Measurements from ENCODE around the gene TRAPPC11.
A peak's percentile ranks its signal among the peaks of the same experiment; 100 is the strongest.
"Not testable (repeated sequence)": the region's sequence is repeated elsewhere in the genome, so short reads cannot be mapped to it uniquely, and the experiment has no call there.

Gene TRAPPC11

DNA sequence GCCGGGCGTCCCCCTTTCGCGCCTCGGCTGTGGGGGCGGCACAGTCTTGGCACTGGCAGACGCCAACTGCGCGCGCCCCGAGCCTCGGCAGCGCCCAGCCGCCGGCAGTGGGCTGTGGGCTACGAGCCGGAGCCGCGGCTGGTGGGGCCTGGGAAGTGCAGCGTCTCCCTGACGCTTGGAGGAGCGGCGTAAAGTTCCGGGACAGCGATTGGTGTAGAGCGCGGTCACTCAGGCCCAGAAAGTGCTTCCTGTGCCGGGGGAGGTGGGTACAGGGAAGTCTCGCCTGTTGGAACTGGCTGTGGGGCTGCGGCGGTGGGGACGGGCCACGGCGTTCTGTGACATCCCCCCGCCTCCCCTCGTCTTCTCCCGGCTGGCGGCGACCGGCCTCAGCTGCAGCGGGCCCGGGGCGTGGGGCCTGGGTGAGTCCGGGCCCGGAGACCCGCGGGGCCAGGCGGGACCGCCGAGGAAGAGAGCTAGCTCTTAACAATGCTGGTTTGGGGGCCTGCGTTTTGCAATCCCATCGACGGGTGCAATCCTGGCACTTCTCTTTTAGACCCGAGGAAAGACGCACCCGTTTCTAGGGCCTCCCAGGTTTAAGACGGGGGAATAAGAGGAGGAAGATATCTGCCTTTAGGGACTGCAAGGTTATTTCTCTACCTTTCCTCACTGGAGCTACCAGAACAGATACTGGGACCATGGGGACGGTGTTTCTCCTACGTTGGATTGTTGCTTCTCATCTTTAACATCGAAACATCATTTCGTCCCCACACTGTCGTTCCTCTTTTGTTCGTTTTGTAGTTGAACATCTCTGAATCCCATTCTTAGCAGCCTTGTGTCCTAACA lies at the start of gene TRAPPC11, which contains the start of gene RWDD4:
TRAPPC11 (plus strand) TSS at position 265 of the 843 bp plus-strand sequence. CDS start 4,575 bp downstream, outside the sequence.
RWDD4 (minus strand) TSS at position 157 of the 843 bp plus-strand sequence. CDS start 233 bp downstream, outside the sequence.
- DNase-seq (ENCODE audit: low spot score) = peak; percentile 98

- no peak for DNase-seq (ENCODE audit: low spot score)
These were observed 49.1 kb upstream of the TRAPPC11 start for GRCh38 chr4:183610033-183610432.

- no peak for DNase-seq (ENCODE audit: low spot score)
These were observed 48.5 kb upstream of the TRAPPC11 start for GRCh38 chr4:183610613-183611012.

- no peak for DNase-seq (ENCODE audit: low spot score)
These were observed 47.8 kb upstream of the TRAPPC11 start for GRCh38 chr4:183611210-183611830.

GRCh38 chr4:183612329-183613250 lies 46.5 kb upstream of the TRAPPC11 start:
- no peak for DNase-seq (ENCODE audit: low spot score)

DNA sequence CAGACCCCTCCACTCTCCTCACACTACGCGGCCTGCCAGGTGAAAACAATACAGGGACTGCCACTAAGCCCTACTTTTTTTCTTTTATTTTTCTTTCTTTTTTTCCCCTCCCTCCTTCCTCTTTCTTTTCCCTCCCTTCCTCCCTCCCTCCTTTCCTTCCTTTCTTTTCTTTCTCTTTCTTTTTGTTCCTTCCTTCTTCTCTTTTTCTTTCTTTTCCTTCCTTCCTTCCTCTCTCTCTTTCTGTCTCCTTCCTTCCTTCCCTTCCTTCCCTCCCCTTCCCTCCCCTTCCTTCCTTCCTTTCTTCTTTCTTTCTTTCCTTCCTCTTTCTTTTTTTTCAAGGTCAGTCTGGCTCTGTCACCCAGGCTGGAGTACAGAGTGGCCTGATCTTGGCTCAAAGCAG lies 42.0 kb upstream of the TRAPPC11 start:
- no peak for DNase-seq (ENCODE audit: low spot score)

DNA sequence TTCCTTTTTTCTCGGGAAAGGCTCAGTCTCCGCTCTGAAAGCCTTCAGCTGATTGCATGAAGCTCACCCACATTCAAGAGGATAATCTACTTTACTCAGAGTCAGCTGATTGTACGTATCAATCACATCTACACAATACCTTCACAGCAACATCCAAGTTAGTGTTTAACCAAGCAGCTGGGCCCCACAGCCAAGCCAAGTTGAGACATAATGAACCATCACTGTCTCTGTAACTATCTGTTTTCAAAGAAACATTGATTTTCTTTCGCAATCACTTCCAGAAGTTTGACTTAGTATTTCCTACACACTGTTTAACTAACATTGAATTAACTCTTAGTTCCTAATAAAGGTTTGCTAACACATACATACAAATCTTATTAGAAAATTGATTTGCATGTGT lies 40.4 kb upstream of the TRAPPC11 start:
- DNase-seq (ENCODE audit: low spot score) = no peak

DNA sequence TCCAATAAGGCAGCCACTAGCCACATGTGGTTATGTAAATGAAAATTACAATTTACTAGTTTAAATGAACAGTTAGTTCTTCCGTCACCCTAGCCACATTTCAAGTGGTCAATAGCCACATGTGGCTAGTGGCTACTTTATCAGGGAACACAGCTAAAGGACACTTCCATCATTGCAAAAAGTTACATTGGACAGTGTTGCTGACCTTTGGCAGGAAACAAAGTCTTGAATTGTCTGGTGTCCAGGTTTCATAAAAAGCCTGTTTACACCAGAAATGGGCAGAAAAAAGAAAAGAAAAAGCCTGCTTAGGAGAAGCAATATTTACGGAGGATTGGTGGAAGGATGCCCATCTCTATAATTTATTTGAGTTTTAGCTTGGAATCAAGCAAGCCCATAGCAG lies 38.7 kb upstream of the TRAPPC11 start:
- no peak for DNase-seq (ENCODE audit: low spot score)

- no peak for DNase-seq (ENCODE audit: low spot score)
These were observed 37.2 kb upstream of the TRAPPC11 start for GRCh38 chr4:183621875-183622274.

- DNase-seq (ENCODE audit: low spot score) = no peak
These were observed 34.5 kb upstream of the TRAPPC11 start for GRCh38 chr4:183624548-183624947.

- DNase-seq (ENCODE audit: low spot score) = no peak
These were observed 32.9 kb upstream of the TRAPPC11 start for GRCh38 chr4:183626168-183626567.

DNA sequence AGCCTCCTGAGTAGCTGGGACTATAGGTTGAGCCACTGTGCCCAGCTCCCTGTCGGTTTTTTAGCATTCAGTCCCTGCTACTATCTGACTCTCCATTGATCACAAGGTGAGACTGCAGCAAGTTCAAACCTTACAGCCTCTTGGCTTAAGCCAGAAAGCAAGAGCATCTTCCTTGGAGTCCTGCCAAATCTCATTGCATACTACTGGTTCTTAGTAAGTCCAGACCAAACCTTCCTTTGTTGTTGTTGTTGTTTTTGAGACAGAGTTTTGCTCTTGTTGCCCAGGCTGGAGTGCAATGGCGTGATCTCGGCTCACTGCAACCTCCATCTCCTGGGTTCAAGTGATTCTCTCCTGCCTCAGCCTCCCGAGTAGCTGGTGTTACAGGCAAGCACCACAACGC lies 31.8 kb upstream of the TRAPPC11 start:
- DNase-seq (ENCODE audit: low spot score) = not testable (repeated sequence)

- no peak for DNase-seq (ENCODE audit: low spot score)
These were observed 31.0 kb upstream of the TRAPPC11 start for GRCh38 chr4:183627979-183628588.

- DNase-seq (ENCODE audit: low spot score) = no peak
These were observed 27.4 kb upstream of the TRAPPC11 start for GRCh38 chr4:183631577-183632198.

DNA sequence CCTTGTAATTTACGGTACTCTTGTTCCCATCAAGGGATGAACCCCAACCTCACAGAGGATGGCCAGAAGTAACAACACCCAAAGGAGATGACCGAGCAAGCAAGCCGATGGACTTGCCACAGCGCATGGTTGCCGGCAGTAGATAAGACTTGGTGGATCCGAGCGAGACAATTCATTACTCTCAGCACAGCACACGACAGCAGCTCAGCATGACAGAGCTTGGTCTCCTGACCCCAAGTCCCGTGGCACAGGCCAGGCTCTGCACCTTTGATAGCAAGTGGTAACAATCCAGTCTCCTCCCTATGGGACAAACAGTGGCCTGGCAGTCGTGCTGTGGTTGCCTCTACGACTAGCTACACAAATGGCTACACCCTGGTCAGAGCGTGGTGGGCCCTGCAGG lies 26.4 kb upstream of the TRAPPC11 start:
- no peak for DNase-seq (ENCODE audit: low spot score)

- no peak for DNase-seq (ENCODE audit: low spot score)
These were observed 25.4 kb upstream of the TRAPPC11 start for GRCh38 chr4:183633476-183634400.

- DNase-seq (ENCODE audit: low spot score) = no peak
These were observed 23.8 kb upstream of the TRAPPC11 start for GRCh38 chr4:183635321-183635720.

DNA sequence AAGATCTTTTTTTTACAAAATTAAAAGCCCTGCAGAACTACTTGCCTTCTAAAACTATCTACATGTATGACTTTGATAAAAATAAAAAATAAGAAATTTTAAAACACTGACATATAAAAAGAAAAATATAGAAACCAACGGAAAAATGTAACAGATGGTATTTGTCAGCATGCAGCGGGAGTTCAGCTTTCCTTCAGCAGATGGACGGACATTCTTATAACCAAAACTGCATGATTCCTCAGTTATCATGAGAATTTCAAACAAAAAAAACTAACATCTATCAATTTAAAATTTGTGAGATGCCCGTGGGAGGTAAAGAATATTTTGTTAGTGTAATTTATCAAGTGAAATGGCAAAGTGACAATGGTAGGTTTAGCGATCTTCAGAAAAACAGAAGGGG lies 23.4 kb upstream of the TRAPPC11 start:
- no peak for DNase-seq (ENCODE audit: low spot score)

- no peak for DNase-seq (ENCODE audit: low spot score)
These were observed 22.6 kb upstream of the TRAPPC11 start for GRCh38 chr4:183636503-183636902.

GRCh38 chr4:183636923-183637322 lies 22.2 kb upstream of the TRAPPC11 start:
- DNase-seq (ENCODE audit: low spot score) = no peak

Measured in germinal center (tissue), 1 donor.